ENCODE measurements around the gene SMIM41. TPM values are rescaled to one million over a fixed set of nuclear protein-coding genes. Genes with fewer than 3 reads are reported as not detected.

SMIM41 gene
- total RNA-seq, 1 donor from 2014 or later = 1.5 TPM

- Histone ChIP-seq H3K4me3 (peak overlapping the region in 1 of 2 donors; percentile 19), H3K4me1 (peaks cover 21% of the 10 kb centered on the region), H3K36me3 (peaks cover 0 to 27% of the 10 kb centered on the region in 2 donors), H3K27me3 (no peaks in the 10 kb centered on the region), H3K9me3 (no peaks in the 10 kb centered on the region), H3K27ac (peak overlapping the region; percentile 99)
- peak in 1 of 2 donors; percentile 76 for TF ChIP-seq POLR2AphosphoS5 (IDR thresholded peaks at IDR 0.05; ENCODE audit: insufficient read depth in 1 of 2, low read depth in 1 of 2)
- TF ChIP-seq, protein P1, sequence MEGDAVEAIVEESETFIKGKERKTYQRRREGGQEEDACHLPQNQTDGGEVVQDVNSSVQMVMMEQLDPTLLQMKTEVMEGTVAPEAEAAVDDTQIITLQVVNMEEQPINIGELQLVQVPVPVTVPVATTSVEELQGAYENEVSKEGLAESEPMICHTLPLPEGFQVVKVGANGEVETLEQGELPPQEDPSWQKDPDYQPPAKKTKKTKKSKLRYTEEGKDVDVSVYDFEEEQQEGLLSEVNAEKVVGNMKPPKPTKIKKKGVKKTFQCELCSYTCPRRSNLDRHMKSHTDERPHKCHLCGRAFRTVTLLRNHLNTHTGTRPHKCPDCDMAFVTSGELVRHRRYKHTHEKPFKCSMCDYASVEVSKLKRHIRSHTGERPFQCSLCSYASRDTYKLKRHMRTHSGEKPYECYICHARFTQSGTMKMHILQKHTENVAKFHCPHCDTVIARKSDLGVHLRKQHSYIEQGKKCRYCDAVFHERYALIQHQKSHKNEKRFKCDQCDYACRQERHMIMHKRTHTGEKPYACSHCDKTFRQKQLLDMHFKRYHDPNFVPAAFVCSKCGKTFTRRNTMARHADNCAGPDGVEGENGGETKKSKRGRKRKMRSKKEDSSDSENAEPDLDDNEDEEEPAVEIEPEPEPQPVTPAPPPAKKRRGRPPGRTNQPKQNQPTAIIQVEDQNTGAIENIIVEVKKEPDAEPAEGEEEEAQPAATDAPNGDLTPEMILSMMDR (IDR thresholded peaks at IDR 0.05) = no peak
- no peak for DNase-seq (ENCODE audit: extremely low spot score in 2 of 2)
- intact Hi-C loops (cut with DNase I) = no loop called here
Observed at GRCh38 chr12:52054833-52055730, 24.4 kb upstream of the SMIM41 start.

GRCh38 chr12:52055731-52056711, 23.5 kb upstream of the SMIM41 start:
- no peak for DNase-seq (ENCODE audit: extremely low spot score in 2 of 2)
- Histone ChIP-seq H3K4me3 (no peak overlapping the region), H3K9me3 (no peaks in the 10 kb centered on the region), H3K4me1 (peaks cover 14% of the 10 kb centered on the region), H3K36me3 (peaks cover 0 to 27% of the 10 kb centered on the region in 2 donors), H3K27me3 (no peaks in the 10 kb centered on the region), H3K27ac (peak overlapping the region; percentile 49)
- TF ChIP-seq POLR2AphosphoS5 (IDR thresholded peaks at IDR 0.05; ENCODE audit: insufficient read depth in 1 of 2, low read depth in 1 of 2) (peak in 1 of 2 donors; percentile 74), POLR2A (IDR thresholded peaks at IDR 0.05) (no peak)
- intact Hi-C loops (cut with DNase I) = no loop called here

- intact Hi-C loops (cut with DNase I) = no loop called here
- DNase-seq (ENCODE audit: extremely low spot score in 2 of 2) = no peak
- peaks cover 0 to 27% of the 10 kb centered on the region in 2 donors for H3K36me3 ChIP-seq
- H3K4me3 ChIP-seq = no peak overlapping the region
- H3K27ac ChIP-seq = peak overlapping the region; percentile 49
- H3K9me3 ChIP-seq = no peaks in the 10 kb centered on the region
- TF ChIP-seq, protein P1 (IDR thresholded peaks at IDR 0.05) = no peak
- TF ChIP-seq POLR2A (IDR thresholded peaks at IDR 0.05) (peak in 1 of 2 donors; percentile 2), POLR2AphosphoS5 (IDR thresholded peaks at IDR 0.05; ENCODE audit: insufficient read depth in 1 of 2, low read depth in 1 of 2) (peak in 1 of 2 donors; percentile 85)
- peaks cover 8% of the 10 kb centered on the region for H3K4me1 ChIP-seq
- H3K27me3 ChIP-seq = no peaks in the 10 kb centered on the region
Observed at GRCh38 chr12:52056801-52057637, 22.5 kb upstream of the SMIM41 start.

GRCh38 chr12:52057638-52058576, 21.6 kb upstream of the SMIM41 start:
- H3K36me3 ChIP-seq = peaks cover 0 to 27% of the 10 kb centered on the region in 2 donors
- no peak overlapping the region for H3K4me3 ChIP-seq
- H3K4me1 ChIP-seq = no peaks in the 10 kb centered on the region

More at GRCh38 chr12:52057638-52058576, 21.6 kb upstream of the SMIM41 start:
- intact Hi-C loops (cut with DNase I) = no loop called here
- Histone ChIP-seq H3K9me3 (no peaks in the 10 kb centered on the region), H3K27me3 (no peaks in the 10 kb centered on the region), H3K27ac (peak overlapping the region; percentile 49)
- no peak for DNase-seq (ENCODE audit: extremely low spot score in 2 of 2)
- TF ChIP-seq POLR2A (IDR thresholded peaks at IDR 0.05) (no peak), POLR2AphosphoS5 (IDR thresholded peaks at IDR 0.05; ENCODE audit: insufficient read depth in 1 of 2, low read depth in 1 of 2) (no peak)
